ENCODE measurements around the gene PSMA2. TPM values are rescaled to one million over a fixed set of nuclear protein-coding genes. Genes with fewer than 3 reads are reported as not detected.

Gene PSMA2
- total RNA-seq, 1 experiment from 2014 or later = 228 TPM

- Mint-ChIP-seq H3K27me3 (ENCODE audit: low read depth) (no peaks in the 10 kb centered on the region), H3K4me3 (no peak overlapping the region), H3K4me1 (peaks cover 35% of the 10 kb centered on the region), H3K27ac (peak overlapping the region; percentile 20; the same call in 1 of the 2 replicates), H3K9me3 (no peaks in the 10 kb centered on the region), H3K36me3 (peaks cover 58% of the 10 kb centered on the region)
- ChIA-PET CTCF (no interaction called here), POLR2A (no interaction called here)
- ATAC-seq = no peak
- DNase-seq (ENCODE audit: low spot score) = no peak
- TF ChIP-seq AR (CRISPR knock-in tag; IDR thresholded peaks at IDR 0.05) (no peak), ZNF138 (CRISPR knock-in tag; conservative IDR thresholded peaks at IDR 0.05) (no peak), ESRRA (CRISPR knock-in tag; IDR thresholded peaks at IDR 0.05; ENCODE audit: borderline replicate concordance) (no peak), KAT7 (CRISPR knock-in tag; IDR thresholded peaks at IDR 0.05; ENCODE audit: borderline replicate concordance) (no peak), TCF7 (CRISPR knock-in tag; IDR thresholded peaks at IDR 0.05; ENCODE audit: low read depth) (no peak), E2F5 (CRISPR knock-in tag; IDR thresholded peaks at IDR 0.05) (no peak), STAT6 (CRISPR knock-in tag; conservative IDR thresholded peaks at IDR 0.05; ENCODE audit: low read depth) (no peak), TEAD4 (CRISPR knock-in tag; IDR thresholded peaks at IDR 0.05) (no peak), FOXP4 (CRISPR knock-in tag; IDR thresholded peaks at IDR 0.05) (no peak), ZNF416 (CRISPR knock-in tag; IDR thresholded peaks at IDR 0.05) (no peak), ZNF219 (CRISPR knock-in tag; IDR thresholded peaks at IDR 0.05; ENCODE audit: borderline replicate concordance) (no peak), GTF2I (CRISPR knock-in tag; conservative IDR thresholded peaks at IDR 0.05) (no peak), ZBTB43 (CRISPR knock-in tag; IDR thresholded peaks at IDR 0.05) (no peak), ZNF671 (CRISPR knock-in tag; IDR thresholded peaks at IDR 0.05) (no peak), HMGA2 (CRISPR knock-in tag; IDR thresholded peaks at IDR 0.05) (no peak), AFF4 (CRISPR knock-in tag; IDR thresholded peaks at IDR 0.05; ENCODE audit: borderline replicate concordance) (no peak), ATF2 (CRISPR knock-in tag; IDR thresholded peaks at IDR 0.05; ENCODE audit: borderline replicate concordance, low read depth) (no peak), SP1 (CRISPR knock-in tag; conservative IDR thresholded peaks at IDR 0.05) (no peak), ZNF396 (CRISPR knock-in tag; IDR thresholded peaks at IDR 0.05; ENCODE audit: borderline replicate concordance) (no peak)
These were observed 17.4 kb downstream of the PSMA2 start for GRCh38 chr7:42914421-42915045.
